ENCODE results near the gene ZNF600.

DNA sequence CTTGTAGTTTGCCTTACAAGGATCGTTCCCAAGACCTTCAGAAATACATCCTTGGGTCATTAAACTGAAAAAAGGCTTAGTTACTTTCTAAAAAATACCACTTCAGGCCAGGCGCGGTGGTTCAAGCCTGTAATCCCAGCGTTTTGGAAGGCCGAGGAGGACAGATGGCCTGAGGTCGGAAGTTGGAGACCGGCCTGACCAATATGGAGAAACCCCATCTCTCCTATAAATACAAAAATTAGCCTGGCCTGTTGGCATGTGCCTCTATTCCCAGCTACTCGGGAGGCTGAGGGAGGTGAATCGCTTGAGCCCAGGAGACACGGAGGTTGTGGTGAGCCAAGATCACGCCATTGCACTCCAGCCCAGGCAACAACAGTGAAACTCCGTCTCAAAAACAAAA lies 37.1 kb upstream of the ZNF600 start:
- no peak for TF ChIP-seq RAD21 (IDR thresholded peaks at IDR 0.05; ENCODE audit: low read length)
- TF ChIP-seq, protein P1, sequence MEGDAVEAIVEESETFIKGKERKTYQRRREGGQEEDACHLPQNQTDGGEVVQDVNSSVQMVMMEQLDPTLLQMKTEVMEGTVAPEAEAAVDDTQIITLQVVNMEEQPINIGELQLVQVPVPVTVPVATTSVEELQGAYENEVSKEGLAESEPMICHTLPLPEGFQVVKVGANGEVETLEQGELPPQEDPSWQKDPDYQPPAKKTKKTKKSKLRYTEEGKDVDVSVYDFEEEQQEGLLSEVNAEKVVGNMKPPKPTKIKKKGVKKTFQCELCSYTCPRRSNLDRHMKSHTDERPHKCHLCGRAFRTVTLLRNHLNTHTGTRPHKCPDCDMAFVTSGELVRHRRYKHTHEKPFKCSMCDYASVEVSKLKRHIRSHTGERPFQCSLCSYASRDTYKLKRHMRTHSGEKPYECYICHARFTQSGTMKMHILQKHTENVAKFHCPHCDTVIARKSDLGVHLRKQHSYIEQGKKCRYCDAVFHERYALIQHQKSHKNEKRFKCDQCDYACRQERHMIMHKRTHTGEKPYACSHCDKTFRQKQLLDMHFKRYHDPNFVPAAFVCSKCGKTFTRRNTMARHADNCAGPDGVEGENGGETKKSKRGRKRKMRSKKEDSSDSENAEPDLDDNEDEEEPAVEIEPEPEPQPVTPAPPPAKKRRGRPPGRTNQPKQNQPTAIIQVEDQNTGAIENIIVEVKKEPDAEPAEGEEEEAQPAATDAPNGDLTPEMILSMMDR (IDR thresholded peaks at IDR 0.05): no peak
- TF ChIP-seq, protein P2, sequence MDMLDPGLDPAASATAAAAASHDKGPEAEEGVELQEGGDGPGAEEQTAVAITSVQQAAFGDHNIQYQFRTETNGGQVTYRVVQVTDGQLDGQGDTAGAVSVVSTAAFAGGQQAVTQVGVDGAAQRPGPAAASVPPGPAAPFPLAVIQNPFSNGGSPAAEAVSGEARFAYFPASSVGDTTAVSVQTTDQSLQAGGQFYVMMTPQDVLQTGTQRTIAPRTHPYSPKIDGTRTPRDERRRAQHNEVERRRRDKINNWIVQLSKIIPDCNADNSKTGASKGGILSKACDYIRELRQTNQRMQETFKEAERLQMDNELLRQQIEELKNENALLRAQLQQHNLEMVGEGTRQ (IDR thresholded peaks at IDR 0.05; ENCODE audit: borderline replicate concordance, low read depth, low read length): no peak
- no peak for TF ChIP-seq SMC3 (IDR thresholded peaks at IDR 0.05; ENCODE audit: low read depth, low read length)
- no peak for TF ChIP-seq EZH2phosphoT487 (IDR thresholded peaks at IDR 0.05; ENCODE audit: borderline replicate concordance, low read depth)
- TF ChIP-seq, protein P3, sequence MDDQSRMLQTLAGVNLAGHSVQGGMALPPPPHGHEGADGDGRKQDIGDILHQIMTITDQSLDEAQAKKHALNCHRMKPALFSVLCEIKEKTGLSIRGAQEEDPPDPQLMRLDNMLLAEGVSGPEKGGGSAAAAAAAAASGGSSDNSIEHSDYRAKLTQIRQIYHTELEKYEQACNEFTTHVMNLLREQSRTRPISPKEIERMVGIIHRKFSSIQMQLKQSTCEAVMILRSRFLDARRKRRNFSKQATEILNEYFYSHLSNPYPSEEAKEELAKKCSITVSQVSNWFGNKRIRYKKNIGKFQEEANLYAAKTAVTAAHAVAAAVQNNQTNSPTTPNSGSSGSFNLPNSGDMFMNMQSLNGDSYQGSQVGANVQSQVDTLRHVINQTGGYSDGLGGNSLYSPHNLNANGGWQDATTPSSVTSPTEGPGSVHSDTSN (IDR thresholded peaks at IDR 0.05): no peak
- TF ChIP-seq, protein P4, sequence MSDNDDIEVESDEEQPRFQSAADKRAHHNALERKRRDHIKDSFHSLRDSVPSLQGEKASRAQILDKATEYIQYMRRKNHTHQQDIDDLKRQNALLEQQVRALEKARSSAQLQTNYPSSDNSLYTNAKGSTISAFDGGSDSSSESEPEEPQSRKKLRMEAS (IDR thresholded peaks at IDR 0.05; ENCODE audit: low read depth): no peak
- no peak for TF ChIP-seq GABPA (IDR thresholded peaks at IDR 0.05; ENCODE audit: low read depth)
- TF ChIP-seq POLR2AphosphoS5 (IDR thresholded peaks at IDR 0.05; ENCODE audit: low read depth, low read length): no peak

Data from SK-N-SH (cell line).